CD4-positive, alpha-beta T cell treated with Interleukin-6 at 100 ng/mL for 8 hours (primary cell): ENCODE results near the gene ASTN2.

Source experiments
- DNase-seq: peaks from one replicate; pipeline ENCODE4 v3.0.0-alpha.2; 2020; ENCODE audit warnings: mixed read lengths, low spot score

Gene ASTN2

GRCh38 chr9:117303643-117304230, 111.1 kb downstream of the ASTN2 start:
- DNase-seq: no peak

- no peak for DNase-seq
Measured at GRCh38 chr9:117302487-117302886, 112.4 kb downstream of the ASTN2 start.

- DNase-seq: no peak
Measured at GRCh38 chr9:117300371-117301110, 114.3 kb downstream of the ASTN2 start.

GRCh38 chr9:117296453-117296852, 118.4 kb downstream of the ASTN2 start:
- DNase-seq: no peak

GRCh38 chr9:117293206-117294114, 121.4 kb downstream of the ASTN2 start:
- DNase-seq: no peak

- DNase-seq: no peak
Measured at GRCh38 chr9:117290856-117291622, 123.8 kb downstream of the ASTN2 start.

GRCh38 chr9:117290306-117290840, 124.5 kb downstream of the ASTN2 start:
- DNase-seq: no peak

- DNase-seq: no peak
Measured at GRCh38 chr9:117286245-117286644, 128.6 kb downstream of the ASTN2 start.

- DNase-seq: no peak
Measured at GRCh38 chr9:117284414-117284813, 130.4 kb downstream of the ASTN2 start.

- no peak for DNase-seq
Measured at GRCh38 chr9:117282541-117282940, 132.3 kb downstream of the ASTN2 start.

- DNase-seq: no peak
Measured at GRCh38 chr9:117278471-117279035, 136.3 kb downstream of the ASTN2 start.

- DNase-seq: no peak
Measured at GRCh38 chr9:117278020-117278419, 136.8 kb downstream of the ASTN2 start.

GRCh38 chr9:117276444-117276843, 138.4 kb downstream of the ASTN2 start:
- DNase-seq: no peak

GRCh38 chr9:117273612-117274011, 141.2 kb downstream of the ASTN2 start:
- DNase-seq: no peak

GRCh38 chr9:117268847-117269446, 145.9 kb downstream of the ASTN2 start:
- DNase-seq: no peak

GRCh38 chr9:117266855-117267497, 147.9 kb downstream of the ASTN2 start:
- DNase-seq: no peak

- no peak for DNase-seq
Measured at GRCh38 chr9:117265253-117265652, 149.6 kb downstream of the ASTN2 start.

- no peak for DNase-seq
Measured at GRCh38 chr9:117258184-117258866, 156.5 kb downstream of the ASTN2 start.

GRCh38 chr9:117253261-117253660, 161.6 kb downstream of the ASTN2 start:
- DNase-seq: no peak
